GM12878 (cell line): ENCODE data around the gene GAS6. TPM values are rescaled to one million over a fixed set of nuclear protein-coding genes. Genes with fewer than 3 reads are reported as not detected.

ENCODE experiments used
- ATAC-seq: fragments of 200-7000 bp; cut with Tn5 transposase; 3 replicates; pipeline ENCODE4 v1.9.1; 2020; ENCODE audit warnings: mild to moderate bottlenecking, moderate library complexity
- BruUV-seq: library from RNA; stranded (reverse); fragments of 400-500 nt; replicated peaks from 2 replicates; lab custom pipeline; 2021; lab: Mats Ljungman, UMichigan
- CTCF ChIA-PET: fragments of 300-600 bp; sonication (Branson Sonifier 250); formaldehyde crosslinking; extraction: SDS; loops from one replicate; lab custom pipeline; 2021; ENCODE audit warnings: inconsistent platforms; lab: Yijun Ruan, JAX
- POLR2A ChIA-PET: fragments of 350-600 bp; formaldehyde crosslinking; extraction: SDS; loops from one replicate; lab custom pipeline; 2021; ENCODE audit warnings: inconsistent platforms; lab: Charles Lee
- RAD21 ChIA-PET: fragments of 300-600 bp; sonication (Branson Sonifier 250); formaldehyde crosslinking; loops from one replicate; lab custom pipeline; 2023; ENCODE audit warnings: antibody characterized with exemption; ENCODE audit not compliant: unreplicated experiment; lab: Charles Lee
- SMC1A ChIA-PET: fragments of 300-600 bp; sonication (Branson Sonifier 250); formaldehyde crosslinking; loops from one replicate; lab custom pipeline; 2023; ENCODE audit not compliant: unreplicated experiment, uncharacterized antibody; lab: Charles Lee
- DNase-seq: peaks from one replicate; pipeline ENCODE4 v3.0.0-alpha.2; 2011; ENCODE audit warnings: low read depth, low spot score
- FAIRE-seq: peaks from 3 replicates; lab custom pipeline; 2011; peaks lifted over from hg19 to GRCh38; lab: Jason Lieb, UNC
- H2AFZ ChIP-seq: 2 replicates; pipeline ENCODE4 v1.6.0; 2011; ENCODE audit warnings: low read depth, low read length, control low read depth; ENCODE audit not compliant: control insufficient read depth
- H3K27ac ChIP-seq: 2 replicates; pipeline ENCODE4 v1.5.1; 2011; ENCODE audit warnings: control low read depth; ENCODE audit not compliant: control insufficient read depth, insufficient read depth
- H3K27me3 ChIP-seq, 2 experiments: replicated peaks in 1 of 2; 2 replicates each; pipeline versions ENCODE4 v1.6.0 to v1.6.1; 2011; ENCODE audit warnings: low read length in 1 of 2; ENCODE audit not compliant: control insufficient read depth in 2 of 2, insufficient read depth in 2 of 2
- H3K36me3 ChIP-seq, 2 experiments: 2 replicates each; pipeline ENCODE4 v1.5.1; 2011; ENCODE audit warnings: low read length in 1 of 2; ENCODE audit not compliant: control insufficient read depth in 2 of 2, insufficient read depth in 2 of 2
- H3K4me1 ChIP-seq: 2 replicates; pipeline ENCODE4 v1.6.1; 2011; ENCODE audit warnings: mild to moderate bottlenecking, low read length, moderate library complexity, mixed read lengths; ENCODE audit not compliant: control insufficient read depth, insufficient read depth
- H3K4me2 ChIP-seq: 2 replicates; pipeline ENCODE4 v1.6.0; 2011; ENCODE audit warnings: control low read depth; ENCODE audit not compliant: control insufficient read depth, insufficient read depth
- H3K4me3 ChIP-seq: fragments of 200-600 bp; sonication (generic); 2 replicates; pipeline ENCODE4 v1.5.1; 2016
- H3K79me2 ChIP-seq: 2 replicates; pipeline ENCODE4 v1.6.0; 2011; ENCODE audit warnings: low read length; ENCODE audit not compliant: control insufficient read depth, insufficient read depth
- H3K9ac ChIP-seq: 2 replicates; pipeline ENCODE4 v1.8.0; 2011; ENCODE audit warnings: low read length, control low read depth, mixed read lengths; ENCODE audit not compliant: control insufficient read depth, insufficient read depth
- H3K9me3 ChIP-seq: replicated peaks from 3 replicates; pipeline ENCODE4 v1.5.1; 2011; ENCODE audit warnings: mild to moderate bottlenecking, low read length; ENCODE audit not compliant: control insufficient read depth, insufficient read depth
- H4K20me1 ChIP-seq: 2 replicates; pipeline ENCODE4 v1.6.0; 2011; ENCODE audit not compliant: control insufficient read depth, insufficient read depth
- BACH1 ChIP-seq: fragments of 450-650 bp; IDR thresholded peaks from 2 replicates; pipeline ENCODE4 v1.6.1; 2017; ENCODE audit warnings: mild to moderate bottlenecking, borderline replicate concordance
- EED ChIP-seq: sonication (generic); IDR thresholded peaks from 2 replicates; pipeline ENCODE4 v1.6.1; 2016; ENCODE audit warnings: antibody characterized with exemption, low read depth
- MEF2B ChIP-seq: fragments of 450-650 bp; IDR thresholded peaks from 2 replicates; pipeline ENCODE4 v1.6.1; 2018; ENCODE audit warnings: mild to moderate bottlenecking, moderate library complexity; ENCODE audit not compliant: partially characterized antibody, poor library complexity, severe bottlenecking
- RBBP5 ChIP-seq: fragments of 200-600 bp; sonication (generic); conservative IDR thresholded peaks from 2 replicates; pipeline ENCODE4 v1.6.1; 2016
- SPI1 ChIP-seq: IDR thresholded peaks from 2 replicates; pipeline ENCODE4 v1.6.1; 2011; ENCODE audit warnings: low read depth, mild to moderate bottlenecking, low read length, moderate library complexity, borderline replicate concordance; ENCODE audit not compliant: insufficient read depth
- ZNF592 ChIP-seq: fragments of 450-650 bp; IDR thresholded peaks from 2 replicates; pipeline ENCODE4 v1.6.1; 2017; ENCODE audit warnings: mild to moderate bottlenecking, moderate library complexity
- WGBS: methylation state at CpG from one replicate; pipeline ENCODE4 v1.1.6; 2016; ENCODE audit warnings: low lambda C conversion rate; ENCODE audit not compliant: insufficient replicate concordance, insufficient coverage; ENCODE audit errors: missing lambda C conversion rate; 5-methylcytosine and 5-hydroxymethylcytosine counted together
- in situ Hi-C: fragments of 300-500 bp; cut with MboI; formaldehyde crosslinking; loops from 9 replicates; pipeline ENCODE4 v1.14.3; 2018; ENCODE audit warnings: mixed read lengths
- intact Hi-C: fragments of 100-400 bp; cut with micrococcal nuclease; formaldehyde crosslinking; loops from one replicate; pipeline ENCODE4 v1.14.2; 2022; ENCODE audit not compliant: unreplicated experiment
- polyA plus RNA-seq, 11 experiments: library from polyadenylated mRNA; depleted of rRNA in 4 of 11; unstranded in 6 of 11; stranded (reverse) in 5 of 11; fragments of >200 nt; fragmentation: Nextera tagmentation in 4 of 11; fragmentation: Illumina TruSeq in 1 of 11; extraction: Ambion mirVana in 4 of 11; extraction: Trizol in 1 of 11; gene quantifications; 1 replicate in 1 of 11; 2 replicates in 10 of 11; pipeline versions ENCODE4 v1.2.1 to v1.2.3, GENCODE V29; 2011 to 2016; ENCODE audit warnings: inconsistent platforms in 2 of 11, missing spikeins in 2 of 11, low read depth in 1 of 11
- total RNA-seq, 4 experiments: library from RNA; depleted of rRNA in 3 of 4; stranded (reverse); fragments of >200 nt in 3 of 4; fragmentation: Illumina TruSeq in 1 of 4; extraction: Trizol in 1 of 4; gene quantifications; 2 replicates each; pipeline versions ENCODE4 v1.2.1 to v1.2.3, GENCODE V29; 2013 to 2021

The GAS6 gene
- total and polyA plus RNA-seq, 10 of the 15 experiments (the other 5 are each of a cell fraction or from before 2014, with no cell fraction given), result 0.03 to 0.59 (median 0.10) TPM; not detected in 2

- TF ChIP-seq ZNF592 (no peak), EED (no peak), RBBP5 (no peak), BACH1 (no peak)
- TF ChIP-seq, all 136 proteins: peak for 0
Measured at GRCh38 chr13:113819731-113820715, 43.9 kb downstream of the GAS6 start (continued).

- CTCF ChIA-PET, result no interaction called here
- Histone ChIP-seq H3K36me3 (no peaks in the 10 kb centered on the region), H3K27me3 (no peaks in the 10 kb centered on the region), H3K9ac (no peak overlapping the region), H3K9me3 (no peaks in the 10 kb centered on the region), H3K4me1 (no peaks in the 10 kb centered on the region), H3K4me3 (no peak overlapping the region), H3K4me2 (no peak overlapping the region), H4K20me1 (no peaks in the 10 kb centered on the region), H3K27ac (no peak overlapping the region), H3K79me2 (no peaks in the 10 kb centered on the region; the same call in 1 of the 2 replicates), H2AFZ (no peak overlapping the region)
- POLR2A ChIA-PET, result interaction anchor here (0.5 kb wide), 1 partner anchor 499 kb away, joined by 8 read pairs; no protein-coding TSS in a partner anchor
- WGBS, result 71% methylated on average over 13 of the region's 13 CpGs
- ATAC-seq (no peak), DNase-seq (no peak), FAIRE-seq (no peak)
- in situ Hi-C loops, result no loop called here
- no peak for TF ChIP-seq ZNF592
- no peak for TF ChIP-seq SPI1
- TF ChIP-seq MEF2B, result no peak
- SMC1A ChIA-PET, result no interaction called here
- no TSS peak for BruUV-seq
- RAD21 ChIA-PET, result no interaction called here
- intact Hi-C loops, result loop anchor here (10.0 kb wide), 1 partner anchor 325 kb away; no protein-coding TSS in a partner anchor
Measured at GRCh38 chr13:113819341-113819730, 44.5 kb downstream of the GAS6 start.
